MM.1S (cell line): ENCODE measurements around the gene AKAP8.

ENCODE experiments used
- EZH2 ChIP-seq: fragments of 300-600 bp; sonication (generic); optimal IDR thresholded peaks from 2 replicates; pipeline ENCODE3; 2017; ENCODE audit warnings: low read depth, mild to moderate bottlenecking, antibody characterized with exemption, low read length, mixed read lengths
- TF ChIP-seq, protein P1 (sequence below): fragments of 300-600 bp; sonication (generic); IDR thresholded peaks from 2 replicates; pipeline ENCODE4 v1.5.1; 2016; ENCODE audit warnings: antibody characterized with exemption, low read length, mixed read lengths

GRCh38 chr19:15402411-15403150, 23.0 kb upstream of the AKAP8 start:
- TF ChIP-seq, protein P1, sequence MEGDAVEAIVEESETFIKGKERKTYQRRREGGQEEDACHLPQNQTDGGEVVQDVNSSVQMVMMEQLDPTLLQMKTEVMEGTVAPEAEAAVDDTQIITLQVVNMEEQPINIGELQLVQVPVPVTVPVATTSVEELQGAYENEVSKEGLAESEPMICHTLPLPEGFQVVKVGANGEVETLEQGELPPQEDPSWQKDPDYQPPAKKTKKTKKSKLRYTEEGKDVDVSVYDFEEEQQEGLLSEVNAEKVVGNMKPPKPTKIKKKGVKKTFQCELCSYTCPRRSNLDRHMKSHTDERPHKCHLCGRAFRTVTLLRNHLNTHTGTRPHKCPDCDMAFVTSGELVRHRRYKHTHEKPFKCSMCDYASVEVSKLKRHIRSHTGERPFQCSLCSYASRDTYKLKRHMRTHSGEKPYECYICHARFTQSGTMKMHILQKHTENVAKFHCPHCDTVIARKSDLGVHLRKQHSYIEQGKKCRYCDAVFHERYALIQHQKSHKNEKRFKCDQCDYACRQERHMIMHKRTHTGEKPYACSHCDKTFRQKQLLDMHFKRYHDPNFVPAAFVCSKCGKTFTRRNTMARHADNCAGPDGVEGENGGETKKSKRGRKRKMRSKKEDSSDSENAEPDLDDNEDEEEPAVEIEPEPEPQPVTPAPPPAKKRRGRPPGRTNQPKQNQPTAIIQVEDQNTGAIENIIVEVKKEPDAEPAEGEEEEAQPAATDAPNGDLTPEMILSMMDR, result no peak
- no peak for TF ChIP-seq EZH2
